ENCODE data around the gene P4HB. TPM values are rescaled to one million over a fixed set of nuclear protein-coding genes. Genes with fewer than 3 reads are reported as not detected.

Gene P4HB
- total RNA-seq, 2 experiments from 2014 or later: 388 to 577 TPM

DNA sequence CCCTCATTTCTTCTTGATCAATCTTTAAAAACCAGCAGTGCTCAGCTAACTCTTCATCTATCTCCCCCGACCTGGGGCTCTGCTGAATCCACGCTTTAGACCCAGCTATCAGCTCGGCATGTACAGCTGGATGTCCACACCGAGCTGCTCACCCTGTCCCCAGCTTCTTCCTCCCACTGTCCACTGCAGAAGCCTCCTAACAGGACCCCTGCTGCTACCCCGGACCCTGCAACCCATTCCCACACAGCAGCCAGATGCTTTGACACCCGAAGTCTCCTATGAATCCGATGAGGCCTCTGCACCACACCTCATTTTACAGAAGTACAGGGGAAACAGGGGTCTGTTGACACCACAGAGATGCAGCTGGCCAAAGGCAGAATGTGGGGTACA, 42.6 kb downstream of the P4HB start:
- Histone ChIP-seq H3K79me2 (ENCODE audit: insufficient read depth, low read depth, low read length) (no peaks in the 10 kb centered on the region), H3K4me3 (ENCODE audit: low read depth, low read length, poor library complexity, severe bottlenecking) (no peak overlapping the region), H3K4me2 (ENCODE audit: low read length) (no peak overlapping the region), H3K27ac (ENCODE audit: low read depth, low read length, poor library complexity, severe bottlenecking) (no peak overlapping the region), H3K4me1 (ENCODE audit: insufficient read depth, low read length, poor library complexity, severe bottlenecking) (no peaks in the 10 kb centered on the region), H3K9me2 (ENCODE audit: insufficient read depth, low read length) (no peaks in the 10 kb centered on the region), H3K9me3 (ENCODE audit: low read length) (no peaks in the 10 kb centered on the region), H2AFZ (ENCODE audit: low read length) (no peak overlapping the region), H3K36me3 (ENCODE audit: insufficient read depth, low read length) (peaks cover 2% of the 10 kb centered on the region; the same call in 1 of the 2 replicates), H4K20me1 (ENCODE audit: insufficient read depth, low read length) (no peaks in the 10 kb centered on the region)
- no peak for TF ChIP-seq EZH2phosphoT487 (IDR thresholded peaks at IDR 0.05; ENCODE audit: borderline replicate concordance, low read depth, low read length)
- TF ChIP-seq, protein P1, sequence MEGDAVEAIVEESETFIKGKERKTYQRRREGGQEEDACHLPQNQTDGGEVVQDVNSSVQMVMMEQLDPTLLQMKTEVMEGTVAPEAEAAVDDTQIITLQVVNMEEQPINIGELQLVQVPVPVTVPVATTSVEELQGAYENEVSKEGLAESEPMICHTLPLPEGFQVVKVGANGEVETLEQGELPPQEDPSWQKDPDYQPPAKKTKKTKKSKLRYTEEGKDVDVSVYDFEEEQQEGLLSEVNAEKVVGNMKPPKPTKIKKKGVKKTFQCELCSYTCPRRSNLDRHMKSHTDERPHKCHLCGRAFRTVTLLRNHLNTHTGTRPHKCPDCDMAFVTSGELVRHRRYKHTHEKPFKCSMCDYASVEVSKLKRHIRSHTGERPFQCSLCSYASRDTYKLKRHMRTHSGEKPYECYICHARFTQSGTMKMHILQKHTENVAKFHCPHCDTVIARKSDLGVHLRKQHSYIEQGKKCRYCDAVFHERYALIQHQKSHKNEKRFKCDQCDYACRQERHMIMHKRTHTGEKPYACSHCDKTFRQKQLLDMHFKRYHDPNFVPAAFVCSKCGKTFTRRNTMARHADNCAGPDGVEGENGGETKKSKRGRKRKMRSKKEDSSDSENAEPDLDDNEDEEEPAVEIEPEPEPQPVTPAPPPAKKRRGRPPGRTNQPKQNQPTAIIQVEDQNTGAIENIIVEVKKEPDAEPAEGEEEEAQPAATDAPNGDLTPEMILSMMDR (conservative IDR thresholded peaks at IDR 0.05; ENCODE audit: low read length): no peak
- no TSS peak for BruUV-seq (replicated peaks)
- ChIA-PET CTCF (ENCODE audit: unreplicated experiment) (no interaction called here), POLR2A (no interaction called here)
- no peak for DNase-seq (ENCODE audit: low spot score)
- intact Hi-C loops (cut with micrococcal nuclease; ENCODE audit: unreplicated experiment): no loop called here

DNA sequence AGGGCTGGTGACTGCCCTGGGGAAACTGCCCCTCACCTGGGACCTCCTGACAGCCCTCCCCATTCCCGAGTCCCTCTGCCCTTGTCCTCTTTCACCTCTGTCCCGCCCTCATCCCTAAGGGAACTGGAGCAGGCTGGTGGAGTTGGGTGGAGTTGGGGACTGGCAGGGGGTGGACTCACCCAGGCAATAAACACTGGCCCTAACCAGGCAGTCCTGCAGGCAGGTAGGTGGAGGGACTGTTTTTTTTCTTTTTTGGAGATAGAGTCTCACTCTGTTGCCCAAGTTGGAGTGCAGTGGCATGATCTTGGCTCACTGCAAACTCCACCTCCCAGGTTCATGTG, 44.7 kb downstream of the P4HB start:
- intact Hi-C loops (cut with micrococcal nuclease; ENCODE audit: unreplicated experiment): no loop called here
- no peak overlapping the region for H2AFZ ChIP-seq (ENCODE audit: low read length)
- no peak for DNase-seq (ENCODE audit: low spot score)
- no peak overlapping the region for H3K4me3 ChIP-seq (ENCODE audit: low read depth, low read length, poor library complexity, severe bottlenecking)
- ChIA-PET CTCF (ENCODE audit: unreplicated experiment) (interaction anchor here (0.5 kb wide), 1 partner anchor 470 kb away, joined by 3 read pairs; no protein-coding TSS in a partner anchor), POLR2A (no interaction called here)
- no peaks in the 10 kb centered on the region for H3K79me2 ChIP-seq (ENCODE audit: insufficient read depth, low read depth, low read length)
- no peaks in the 10 kb centered on the region for H3K9me3 ChIP-seq (ENCODE audit: low read length)
- no peaks in the 10 kb centered on the region for H3K4me1 ChIP-seq (ENCODE audit: insufficient read depth, low read length, poor library complexity, severe bottlenecking)
- no peaks in the 10 kb centered on the region for H3K9me2 ChIP-seq (ENCODE audit: insufficient read depth, low read length)
- no peak overlapping the region for H3K4me2 ChIP-seq (ENCODE audit: low read length)
- no peaks in the 10 kb centered on the region for H4K20me1 ChIP-seq (ENCODE audit: insufficient read depth, low read length)
- no peaks in the 10 kb centered on the region for H3K36me3 ChIP-seq (ENCODE audit: insufficient read depth, low read length)
- TF ChIP-seq, protein P1 (conservative IDR thresholded peaks at IDR 0.05; ENCODE audit: low read length): no peak
- TF ChIP-seq EZH2phosphoT487 (IDR thresholded peaks at IDR 0.05; ENCODE audit: borderline replicate concordance, low read depth, low read length): no peak
- no peak overlapping the region for H3K27ac ChIP-seq (ENCODE audit: low read depth, low read length, poor library complexity, severe bottlenecking)
- no TSS peak for BruUV-seq (replicated peaks)

DNA sequence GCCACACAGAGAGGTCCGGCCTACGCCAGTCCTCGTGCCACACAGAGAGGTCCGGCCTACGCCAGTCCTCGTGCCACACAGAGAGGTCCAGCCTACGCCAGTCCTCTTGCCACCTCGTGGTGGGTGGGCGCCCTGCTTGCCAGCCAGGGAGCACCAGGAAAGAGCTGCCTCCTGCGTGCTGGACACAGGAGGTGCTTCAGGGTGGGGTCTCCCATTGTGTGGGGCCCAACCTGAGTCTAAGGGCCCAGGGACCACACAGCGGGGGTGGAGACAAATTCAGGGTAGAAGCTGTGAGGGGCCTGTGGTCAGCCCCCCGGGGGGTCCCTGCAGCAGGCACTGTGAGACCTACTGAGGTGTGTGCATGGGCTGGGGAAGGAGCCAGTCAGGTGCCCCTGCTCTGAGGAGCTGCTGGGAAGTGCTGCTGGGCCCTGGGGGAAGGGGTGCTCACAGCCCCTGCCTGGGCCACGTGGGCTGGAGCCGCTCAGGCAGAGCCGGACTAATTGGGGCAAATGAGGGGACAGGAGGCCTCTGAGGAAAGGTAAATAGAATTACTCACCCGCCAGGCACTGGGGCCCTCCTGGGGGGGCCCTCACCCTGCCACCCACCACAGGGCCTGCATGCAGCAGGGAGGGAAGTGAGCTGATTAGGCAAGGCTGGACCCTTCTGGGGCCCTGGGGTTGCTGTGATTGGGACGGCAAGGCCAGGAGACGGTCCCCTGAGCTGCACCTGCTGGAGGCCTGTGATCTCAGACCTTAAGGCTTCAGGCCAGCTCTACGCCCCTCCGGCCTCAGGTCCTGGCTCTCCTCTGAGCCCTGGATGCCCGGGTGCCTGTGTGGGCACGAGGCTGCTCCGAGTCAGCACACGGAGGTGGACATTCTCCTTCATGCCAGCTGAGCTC, 45.3 kb downstream of the P4HB start:
- intact Hi-C loops (cut with micrococcal nuclease; ENCODE audit: unreplicated experiment): no loop called here
- H3K4me3 ChIP-seq (ENCODE audit: low read depth, low read length, poor library complexity, severe bottlenecking): no peak overlapping the region
- no peaks in the 10 kb centered on the region for H3K9me3 ChIP-seq (ENCODE audit: low read length)
- no peaks in the 10 kb centered on the region for H3K4me1 ChIP-seq (ENCODE audit: insufficient read depth, low read length, poor library complexity, severe bottlenecking)
- POLR2A ChIA-PET: no interaction called here
- no peak for DNase-seq (ENCODE audit: low spot score)
- TF ChIP-seq, protein P1 (conservative IDR thresholded peaks at IDR 0.05; ENCODE audit: low read length): no peak
- no peak for TF ChIP-seq EZH2phosphoT487 (IDR thresholded peaks at IDR 0.05; ENCODE audit: borderline replicate concordance, low read depth, low read length)
- H3K9me2 ChIP-seq (ENCODE audit: insufficient read depth, low read length): no peaks in the 10 kb centered on the region
- no peak overlapping the region for H3K4me2 ChIP-seq (ENCODE audit: low read length)
- H2AFZ ChIP-seq (ENCODE audit: low read length): no peak overlapping the region
- H3K27ac ChIP-seq (ENCODE audit: low read depth, low read length, poor library complexity, severe bottlenecking): no peak overlapping the region
- H3K36me3 ChIP-seq (ENCODE audit: insufficient read depth, low read length): no peaks in the 10 kb centered on the region
- CTCF ChIA-PET (ENCODE audit: unreplicated experiment): interaction anchor here (0.5 kb wide), 1 partner anchor 469 kb away, joined by 3 read pairs; no protein-coding TSS in a partner anchor
- no peaks in the 10 kb centered on the region for H3K79me2 ChIP-seq (ENCODE audit: insufficient read depth, low read depth, low read length)
- H4K20me1 ChIP-seq (ENCODE audit: insufficient read depth, low read length): no peaks in the 10 kb centered on the region
- BruUV-seq (replicated peaks): no TSS peak

All from OCI-LY7 (cell line).